Measurements from ENCODE around the gene TMEM150A. TPM values are rescaled to one million over a fixed set of nuclear protein-coding genes. Genes with fewer than 3 reads are reported as not detected.
A peak's percentile ranks its signal among the peaks of the same experiment; 100 is the strongest.
"Not testable (repeated sequence)": the region's sequence is repeated elsewhere in the genome, so short reads cannot be mapped to it uniquely, and the experiment has no call there.

The TMEM150A gene
- total RNA-seq, 1 donor from 2014 or later = 15.0 TPM

DNA sequence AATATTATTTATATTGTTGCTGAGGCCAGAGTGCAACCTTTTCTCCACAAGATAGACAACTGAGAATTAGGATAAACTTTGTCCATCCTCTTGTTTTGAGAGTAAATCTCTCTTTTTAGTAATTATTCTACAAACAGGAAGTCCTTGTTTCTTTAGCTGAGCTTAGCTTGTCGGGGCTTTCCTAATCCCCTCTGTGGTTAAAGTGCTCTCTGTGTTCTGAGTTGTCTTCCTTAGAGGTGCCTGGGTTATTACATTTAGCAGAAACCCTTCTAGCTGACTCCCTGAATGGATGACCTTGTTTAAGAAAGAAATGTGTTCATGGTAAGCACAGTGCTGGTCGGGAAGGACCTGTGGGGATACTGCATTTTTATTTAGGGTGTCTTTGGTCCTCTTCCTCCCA lies 26.2 kb upstream of the TMEM150A start:
- Mint-ChIP-seq H3K9me3 (no peaks in the 10 kb centered on the region), H3K4me1 (peaks cover 12% of the 10 kb centered on the region), H3K27me3 (no peaks in the 10 kb centered on the region), H3K4me3 (no peak overlapping the region), H3K36me3 (ENCODE audit: low read depth) (peaks cover 81% of the 10 kb centered on the region), H3K27ac (peak overlapping the region; percentile 41)
- ChIA-PET POLR2A (interaction anchor here (0.5 to 1.6 kb wide), 4 partner anchors 17 to 496 kb away, joined by 3 to 10 read pairs (median 7); partner anchors contain the start of genes C2orf68 and VAMP8), CTCF (interaction anchor here (1.1 to 1.4 kb wide), 2 partner anchors 9 to 20 kb away, joined by 3 to 7 read pairs; no protein-coding TSS in a partner anchor)
- TF ChIP-seq, protein P1, sequence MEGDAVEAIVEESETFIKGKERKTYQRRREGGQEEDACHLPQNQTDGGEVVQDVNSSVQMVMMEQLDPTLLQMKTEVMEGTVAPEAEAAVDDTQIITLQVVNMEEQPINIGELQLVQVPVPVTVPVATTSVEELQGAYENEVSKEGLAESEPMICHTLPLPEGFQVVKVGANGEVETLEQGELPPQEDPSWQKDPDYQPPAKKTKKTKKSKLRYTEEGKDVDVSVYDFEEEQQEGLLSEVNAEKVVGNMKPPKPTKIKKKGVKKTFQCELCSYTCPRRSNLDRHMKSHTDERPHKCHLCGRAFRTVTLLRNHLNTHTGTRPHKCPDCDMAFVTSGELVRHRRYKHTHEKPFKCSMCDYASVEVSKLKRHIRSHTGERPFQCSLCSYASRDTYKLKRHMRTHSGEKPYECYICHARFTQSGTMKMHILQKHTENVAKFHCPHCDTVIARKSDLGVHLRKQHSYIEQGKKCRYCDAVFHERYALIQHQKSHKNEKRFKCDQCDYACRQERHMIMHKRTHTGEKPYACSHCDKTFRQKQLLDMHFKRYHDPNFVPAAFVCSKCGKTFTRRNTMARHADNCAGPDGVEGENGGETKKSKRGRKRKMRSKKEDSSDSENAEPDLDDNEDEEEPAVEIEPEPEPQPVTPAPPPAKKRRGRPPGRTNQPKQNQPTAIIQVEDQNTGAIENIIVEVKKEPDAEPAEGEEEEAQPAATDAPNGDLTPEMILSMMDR (IDR thresholded peaks at IDR 0.05) = no peak
- intact Hi-C loops (cut with micrococcal nuclease) = no loop called here
- DNase-seq (no peak), ATAC-seq (ENCODE audit: low read depth) (peak; percentile 65)

GRCh38 chr2:85623991-85624390 lies 21.5 kb upstream of the TMEM150A start:
- no peak for ATAC-seq (ENCODE audit: low read depth)
- H3K9me3 Mint-ChIP-seq = no peaks in the 10 kb centered on the region
- H3K27me3 Mint-ChIP-seq = no peaks in the 10 kb centered on the region
- ChIA-PET CTCF (interaction anchor here (5.3 kb wide), 1 partner anchor 13 kb away, joined by 26 read pairs; no protein-coding TSS in a partner anchor), POLR2A (interaction anchor here (0.5 to 0.6 kb wide), 2 partner anchors 11 to 945 kb away, joined by 3 to 4 read pairs; no protein-coding TSS in a partner anchor)
- H3K4me3 Mint-ChIP-seq = no peak overlapping the region
- intact Hi-C loops (cut with micrococcal nuclease) = no loop called here
- peaks cover 72% of the 10 kb centered on the region for H3K36me3 Mint-ChIP-seq (ENCODE audit: low read depth)
- TF ChIP-seq, protein P1 (IDR thresholded peaks at IDR 0.05) = no peak
- DNase-seq = no peak
- H3K27ac Mint-ChIP-seq = no peak overlapping the region
- H3K4me1 Mint-ChIP-seq = peaks cover 15% of the 10 kb centered on the region

DNA sequence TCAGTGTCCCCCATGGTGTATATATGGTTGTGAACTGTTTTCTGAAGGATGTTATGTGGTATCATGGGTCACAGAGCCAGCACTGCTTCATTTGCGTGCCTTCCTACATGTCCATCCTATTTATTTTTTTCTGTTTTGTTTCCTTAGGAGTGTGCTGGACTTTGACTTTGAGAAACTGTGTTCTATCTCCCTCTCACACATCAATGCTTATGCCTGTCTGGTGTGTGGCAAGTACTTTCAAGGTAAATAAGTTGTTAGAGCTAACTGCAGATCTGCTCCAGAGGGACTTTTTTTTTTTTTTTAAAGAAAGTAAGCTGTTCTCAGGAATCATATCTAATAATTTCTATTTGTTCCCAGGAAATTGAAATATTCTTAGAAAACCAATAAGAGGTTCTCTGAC lies 18.8 kb upstream of the TMEM150A start:
- CTCF ChIA-PET = interaction anchor here (5.3 kb wide), 1 partner anchor 16 kb away, joined by 26 read pairs; no protein-coding TSS in a partner anchor
- DNase-seq (no peak), ATAC-seq (ENCODE audit: low read depth) (no peak)
- H3K4me3 Mint-ChIP-seq = no peak overlapping the region
- TF ChIP-seq, protein P1 (IDR thresholded peaks at IDR 0.05) = no peak
- peaks cover 63% of the 10 kb centered on the region for H3K36me3 Mint-ChIP-seq (ENCODE audit: low read depth)
- H3K9me3 Mint-ChIP-seq = no peaks in the 10 kb centered on the region
- no peaks in the 10 kb centered on the region for H3K27me3 Mint-ChIP-seq
- intact Hi-C loops (cut with micrococcal nuclease) = no loop called here
- peaks cover 23% of the 10 kb centered on the region for H3K4me1 Mint-ChIP-seq
- POLR2A ChIA-PET = no interaction called here
- no peak overlapping the region for H3K27ac Mint-ChIP-seq

DNA sequence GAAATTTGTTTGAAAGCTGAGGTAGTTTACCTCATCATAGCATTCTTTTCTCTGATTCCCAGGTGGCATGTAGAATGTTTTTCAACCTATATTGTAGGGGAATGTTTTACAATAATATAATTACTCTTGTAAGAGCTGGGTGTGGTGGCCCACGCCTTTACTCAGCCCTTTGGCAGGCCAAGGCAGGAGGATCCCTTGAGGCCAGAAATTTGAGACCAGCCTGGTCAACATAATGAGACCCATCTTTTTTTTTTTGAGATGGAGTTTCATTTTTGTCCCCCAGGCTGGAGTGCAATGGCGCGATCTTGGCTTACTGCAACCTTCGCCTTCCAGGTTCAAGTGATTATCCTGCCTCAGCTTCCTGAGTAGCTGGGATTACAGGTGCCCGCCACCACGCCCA lies 17.1 kb upstream of the TMEM150A start:
- CTCF ChIA-PET = interaction anchor here (5.3 kb wide), 1 partner anchor 17 kb away, joined by 26 read pairs; no protein-coding TSS in a partner anchor
- no peaks in the 10 kb centered on the region for H3K27me3 Mint-ChIP-seq
- H3K27ac Mint-ChIP-seq = no peak overlapping the region
- peaks cover 47% of the 10 kb centered on the region for H3K36me3 Mint-ChIP-seq (ENCODE audit: low read depth)
- H3K9me3 Mint-ChIP-seq = no peaks in the 10 kb centered on the region
- TF ChIP-seq, protein P1 (IDR thresholded peaks at IDR 0.05) = no peak
- POLR2A ChIA-PET = interaction anchor here (0.7 kb wide), 2 partner anchors 13 to 28 kb away, joined by 5 to 8 read pairs; no protein-coding TSS in a partner anchor
- no peak overlapping the region for H3K4me3 Mint-ChIP-seq
- DNase-seq (no peak), ATAC-seq (ENCODE audit: low read depth) (no peak)
- intact Hi-C loops (cut with micrococcal nuclease) = loop anchor here (5.0 kb wide), 3 partner anchors 292 to 823 kb away; partner anchors contain the start of genes KDM3A, POLR1A, PTCD3 and TGOLN2
- peaks cover 29% of the 10 kb centered on the region for H3K4me1 Mint-ChIP-seq

- Mint-ChIP-seq H3K36me3 (ENCODE audit: low read depth) (peaks cover 30% of the 10 kb centered on the region), H3K4me1 (peaks cover 30% of the 10 kb centered on the region), H3K4me3 (peak overlapping the region; percentile 96)
- H3K9me3 Mint-ChIP-seq; ATAC-seq (ENCODE audit: low read depth); H3K27me3 Mint-ChIP-seq; H3K27ac Mint-ChIP-seq; DNase-seq; CTCF ChIA-PET: not testable (repeated sequence)
- POLR2A ChIA-PET = interaction anchor here (0.6 to 2.0 kb wide), 3 partner anchors 29 to 199 kb away, joined by 3 to 6 read pairs (median 5); partner anchors contain the start of genes MAT2A and SH2D6
- intact Hi-C loops (cut with micrococcal nuclease) = loop anchor here (2.0 to 5.0 kb wide), 6 partner anchors 41 to 825 kb away; partner anchors contain the start of genes KDM3A, MAT2A, POLR1A and PTCD3
Observed at GRCh38 chr2:85617723-85618122, 15.2 kb upstream of the TMEM150A start.
